Measurements from ENCODE around the gene XYLT2. TPM values are rescaled to one million over a fixed set of nuclear protein-coding genes. Genes with fewer than 3 reads are reported as not detected.

Gene XYLT2
- total RNA-seq, 1 experiment from 2014 or later: 28.5 TPM

GRCh38 chr17:50370052-50370451 lies 24.1 kb downstream of the XYLT2 start:
- CTCF ChIA-PET: no interaction called here

GRCh38 chr17:50371526-50371925 lies 25.6 kb downstream of the XYLT2 start:
- intact Hi-C loops (cut with micrococcal nuclease; ENCODE audit: unreplicated experiment): no loop called here
- Histone ChIP-seq H3K36me3 (ENCODE audit: control insufficient read depth, insufficient read depth, low read length) (peaks cover 21% of the 10 kb centered on the region), H3K4me3 (ENCODE audit: low read depth in 2 of 2, low read length in 2 of 2) (peak overlapping the region; percentile 53 to 95), H3K27me3 (ENCODE audit: control insufficient read depth, insufficient read depth, low read length) (no peaks in the 10 kb centered on the region), H3K9me3 (ENCODE audit: control insufficient read depth, insufficient read depth, low read depth, low read length) (no peaks in the 10 kb centered on the region), H3K4me1 (ENCODE audit: control insufficient read depth, insufficient read depth, low read length) (peaks cover 5% of the 10 kb centered on the region), H3K27ac (ENCODE audit: low read length) (no peak overlapping the region; the same call in 1 of the 2 replicates)
- no peak for ATAC-seq
- POLR2A ChIA-PET: interaction anchor here (0.6 kb wide), 1 partner anchor 82 kb away, joined by 4 read pairs; no protein-coding TSS in a partner anchor
- in situ Hi-C loops (cut with HindIII; ENCODE audit: low pct_unique_long_range_greater_than_20kb, low sequenced_read_pairs): no loop called here
- no peak for DNase-seq (ENCODE audit: low read depth, low spot score)
- TF ChIP-seq REST (IDR thresholded peaks at IDR 0.05; ENCODE audit: insufficient read depth in 1 of 2, low read depth in 2 of 2, low read length in 1 of 2) (no peak), TCF7L2 (IDR thresholded peaks at IDR 0.05; ENCODE audit: low read depth, low read length) (no peak), CTCF (IDR thresholded peaks at IDR 0.05) (no peak), POLR2AphosphoS5 (IDR thresholded peaks at IDR 0.05; ENCODE audit: low read depth, low read length) (no peak), SIN3A (IDR thresholded peaks at IDR 0.05; ENCODE audit: borderline replicate concordance, insufficient read depth, low read depth, low read length) (no peak)
- CTCF ChIA-PET: interaction anchor here (0.8 kb wide), 1 partner anchor 173 kb away, joined by 19 read pairs; no protein-coding TSS in a partner anchor
- no TSS peak for BruUV-seq (replicated peaks)

More at GRCh38 chr17:50370052-50370451, 24.1 kb downstream of the XYLT2 start:
- no peaks in the 10 kb centered on the region for H3K27me3 ChIP-seq (ENCODE audit: control insufficient read depth, insufficient read depth, low read length)
- POLR2A ChIA-PET: no interaction called here
- ATAC-seq (no peak), DNase-seq (ENCODE audit: low read depth, low spot score) (no peak)
- no peak overlapping the region for H3K27ac ChIP-seq (ENCODE audit: low read length)
- no TSS peak for BruUV-seq (replicated peaks)
- TF ChIP-seq TCF7L2 (IDR thresholded peaks at IDR 0.05; ENCODE audit: low read depth, low read length): no peak
- no peak for TF ChIP-seq SIN3A (IDR thresholded peaks at IDR 0.05; ENCODE audit: borderline replicate concordance, insufficient read depth, low read depth, low read length)
- no peak; the same call in 1 of the 2 replicates for TF ChIP-seq POLR2AphosphoS5 (IDR thresholded peaks at IDR 0.05; ENCODE audit: low read depth, low read length)
- TF ChIP-seq CTCF (IDR thresholded peaks at IDR 0.05): no peak
- TF ChIP-seq REST (IDR thresholded peaks at IDR 0.05; ENCODE audit: insufficient read depth in 1 of 2, low read depth in 2 of 2, low read length in 1 of 2): no peak
- intact Hi-C loops (cut with micrococcal nuclease; ENCODE audit: unreplicated experiment) (no loop called here), in situ Hi-C loops (cut with HindIII; ENCODE audit: low pct_unique_long_range_greater_than_20kb, low sequenced_read_pairs) (no loop called here)
- H3K36me3 ChIP-seq (ENCODE audit: control insufficient read depth, insufficient read depth, low read length): peaks cover 21% of the 10 kb centered on the region
- peaks cover 5% of the 10 kb centered on the region for H3K4me1 ChIP-seq (ENCODE audit: control insufficient read depth, insufficient read depth, low read length)
- H3K4me3 ChIP-seq (ENCODE audit: low read depth in 2 of 2, low read length in 2 of 2): no peak overlapping the region
- H3K9me3 ChIP-seq (ENCODE audit: control insufficient read depth, insufficient read depth, low read depth, low read length): no peaks in the 10 kb centered on the region

Data from Panc1 (cell line).